GM18499 (cell line): ENCODE results near the gene ADAM33.

Experiments
- ATAC-seq: cut with Tn5 transposase; IDR thresholded peaks from one replicate; pipeline ENCODE4 v1.9.1; 2021; ENCODE audit warnings: moderate number of reproducible peaks; ENCODE audit not compliant: insufficient read depth, unreplicated experiment

The ADAM33 gene

DNA sequence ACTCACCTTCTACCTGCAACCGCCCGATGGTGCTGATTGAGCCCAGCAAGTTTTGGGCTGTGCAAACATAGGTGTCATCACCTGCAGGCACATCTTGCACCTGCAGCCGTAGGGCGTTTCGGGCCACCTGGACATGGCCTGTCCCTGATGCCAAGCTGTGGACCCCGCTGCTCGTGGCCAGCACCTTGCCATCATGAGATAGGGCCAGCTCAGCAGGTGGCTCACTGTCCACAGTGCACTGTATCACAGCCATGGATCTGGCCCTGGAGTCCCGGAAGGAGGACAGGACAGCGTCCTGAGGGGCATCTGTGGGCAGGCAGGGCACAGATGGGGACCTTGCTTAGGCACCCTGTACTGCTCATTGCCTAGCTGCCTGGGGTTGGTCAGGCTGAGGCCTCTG, 10.1 kb upstream of the ADAM33 start:
- no peak for ATAC-seq

- ATAC-seq: no peak
Measured at GRCh38 chr20:3691306-3691705, 9.5 kb upstream of the ADAM33 start.

DNA sequence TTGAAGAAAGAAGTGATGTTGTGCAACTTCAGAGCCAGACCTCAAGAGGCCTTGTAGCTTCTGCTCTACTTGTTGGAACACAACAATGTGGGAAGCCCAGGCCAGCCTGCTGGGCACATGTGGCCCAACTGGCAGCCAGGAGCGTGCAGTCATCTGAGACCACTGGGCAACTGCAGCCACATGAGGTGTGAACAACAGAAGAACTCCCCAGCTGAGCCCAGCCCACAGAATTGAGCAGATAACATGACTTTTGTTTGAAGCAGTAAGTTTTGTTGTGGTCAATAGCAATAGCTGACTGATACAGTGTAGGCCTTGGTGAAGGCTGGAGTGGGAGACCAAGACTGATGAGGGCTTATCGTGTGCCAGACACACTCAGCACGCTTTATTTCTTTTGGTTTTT, 8.6 kb upstream of the ADAM33 start:
- no peak for ATAC-seq

- ATAC-seq: no peak
Measured at GRCh38 chr20:3689978-3690377, 8.2 kb upstream of the ADAM33 start.

- no peak for ATAC-seq
Measured at GRCh38 chr20:3687655-3688054, 5.8 kb upstream of the ADAM33 start.

DNA sequence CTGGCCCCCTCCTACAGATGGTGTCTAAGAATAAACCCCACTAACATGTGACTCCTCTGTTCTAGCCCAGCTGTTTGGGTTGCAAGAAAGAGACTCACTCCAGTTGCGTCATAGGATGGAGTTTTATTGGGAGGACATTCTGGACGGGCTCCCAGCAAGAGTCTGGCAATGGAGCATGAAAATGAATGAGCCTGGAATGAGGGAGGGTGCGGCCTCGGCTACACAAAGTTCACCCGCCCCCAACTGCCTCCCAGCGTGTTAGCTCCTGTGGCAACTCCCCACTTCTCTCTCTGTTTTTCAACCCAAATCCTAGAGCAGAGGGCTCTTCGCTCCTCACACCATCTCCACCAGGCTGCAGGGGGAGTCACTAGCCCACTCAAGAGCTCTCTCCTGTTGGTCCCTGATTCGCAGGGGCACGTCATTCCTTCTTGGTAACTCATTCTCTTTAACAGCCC, 5.1 kb upstream of the ADAM33 start:
- no peak for ATAC-seq

- no peak for ATAC-seq
Measured at GRCh38 chr20:3686421-3686820, 4.6 kb upstream of the ADAM33 start.

- ATAC-seq: no peak
Measured at GRCh38 chr20:3685341-3685740, 3.5 kb upstream of the ADAM33 start.

DNA sequence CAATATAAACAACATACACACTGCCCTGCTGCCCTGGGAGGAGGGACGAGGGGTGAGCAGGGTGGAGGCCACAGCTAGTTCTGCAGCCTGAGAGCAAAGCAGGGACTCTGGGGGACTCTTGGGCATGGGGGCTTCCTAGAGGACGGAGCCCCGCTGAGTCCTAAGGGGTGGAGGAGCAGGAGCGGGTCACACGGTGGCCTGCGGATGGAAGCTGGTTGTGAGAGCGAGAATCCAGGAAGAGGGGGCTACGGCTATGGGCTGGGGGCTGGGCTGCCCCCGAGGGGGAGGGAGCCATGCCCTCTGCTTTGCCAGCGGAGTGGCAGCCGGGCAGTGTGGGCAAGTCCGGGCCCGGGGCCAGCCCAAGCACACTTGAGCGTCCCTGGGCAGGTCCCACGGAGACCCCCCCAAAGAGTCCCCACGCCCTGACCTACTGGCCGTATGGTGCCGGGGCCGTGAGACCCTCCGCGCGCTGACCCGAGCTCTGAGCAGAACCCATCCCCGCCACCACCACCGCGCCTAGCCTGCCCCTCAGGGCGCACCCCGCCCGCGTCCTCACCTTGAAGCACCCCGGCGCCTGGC, 369 bp downstream of the ADAM33 start:
- ATAC-seq: no peak

GRCh38 chr20:3680701-3681351, 984 bp downstream of the ADAM33 start:
- no peak for ATAC-seq

DNA sequence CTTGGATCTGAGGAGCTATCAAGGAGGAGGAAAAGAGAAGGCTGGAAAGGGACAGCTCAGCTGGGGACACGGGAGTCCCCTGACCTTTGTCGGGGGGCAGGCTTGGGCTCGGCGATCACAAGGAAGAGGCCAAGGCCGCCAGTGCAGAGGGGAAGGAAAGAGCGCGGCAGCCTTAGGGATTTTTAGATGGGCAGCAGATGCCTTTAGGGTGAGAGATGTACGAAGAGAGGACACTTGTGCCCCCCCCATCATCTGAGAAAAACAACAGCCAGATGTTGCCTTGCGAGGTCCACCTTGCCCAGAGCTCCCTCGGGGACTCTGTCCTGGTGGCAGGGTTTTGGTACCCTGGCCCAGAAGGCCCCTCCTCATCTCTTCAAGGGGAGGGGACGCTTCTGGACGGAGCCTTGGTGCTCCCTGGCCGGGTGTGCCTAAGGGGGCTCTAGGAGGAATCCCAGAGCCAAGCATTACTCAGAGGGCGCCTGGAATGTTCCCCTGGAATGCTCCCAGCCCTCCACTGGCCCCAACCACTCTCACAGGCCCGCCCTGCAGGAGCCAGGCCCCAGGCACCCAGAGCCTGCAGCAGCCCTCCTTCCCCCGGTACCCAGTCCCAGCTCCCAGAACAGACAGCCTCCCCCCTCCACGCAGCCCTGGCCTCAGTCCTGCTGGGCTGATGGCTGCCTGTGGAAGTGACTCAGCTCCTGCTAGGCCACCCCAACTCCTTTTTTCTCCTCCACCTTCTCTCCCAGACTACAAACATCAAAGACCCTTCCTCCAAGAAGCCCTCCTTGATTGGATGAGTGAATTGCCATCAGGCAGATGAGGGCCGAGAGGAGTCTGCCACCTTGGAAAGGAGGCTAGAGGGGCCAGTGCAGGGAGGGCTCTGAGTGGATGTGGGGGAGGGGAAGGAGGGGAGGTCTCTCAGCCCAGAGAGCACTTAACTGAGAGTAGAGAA, 1.8 kb downstream of the ADAM33 start:
- ATAC-seq: no peak

GRCh38 chr20:3678856-3679720, 2.7 kb downstream of the ADAM33 start:
- no peak for ATAC-seq

DNA sequence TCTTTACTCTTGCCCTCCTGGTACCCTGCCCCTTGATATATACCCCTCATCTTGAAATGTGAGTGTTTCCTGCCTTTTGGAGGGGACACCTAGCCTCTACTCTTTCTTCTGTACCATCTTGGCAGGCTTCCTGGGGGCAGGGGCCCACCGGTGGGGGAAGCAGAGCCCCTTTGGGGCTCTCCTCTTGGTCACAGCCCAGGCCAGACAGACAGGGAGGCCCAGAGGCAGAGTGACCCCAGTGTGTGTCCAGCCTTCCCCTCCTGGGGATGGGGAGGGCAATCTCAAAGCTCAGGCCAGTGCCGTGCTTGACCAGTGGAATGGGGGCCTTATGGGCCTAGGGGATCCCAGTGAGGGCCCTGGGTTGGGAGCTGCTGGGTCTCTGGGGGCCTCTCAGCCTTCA, 3.6 kb downstream of the ADAM33 start:
- ATAC-seq: no peak

DNA sequence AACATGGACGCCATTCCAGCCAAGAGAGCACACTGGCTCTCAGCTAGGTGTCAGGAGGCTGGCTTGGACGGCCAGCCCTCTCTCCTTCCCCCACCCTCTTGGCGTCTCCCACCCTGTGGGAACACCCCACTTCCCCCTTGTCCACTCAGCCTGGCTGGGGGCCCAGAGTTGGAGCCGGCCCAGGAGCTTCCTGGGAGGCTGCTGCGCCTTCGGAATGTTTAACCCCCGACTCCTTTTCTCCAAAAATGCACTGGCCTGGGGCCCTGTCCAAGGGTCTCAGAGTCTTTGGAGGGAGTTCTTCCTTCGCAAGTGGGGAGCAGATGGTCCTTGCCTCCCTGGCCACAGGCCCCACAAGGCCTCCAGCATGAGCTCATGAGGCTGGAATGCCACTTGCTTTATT, 4.1 kb downstream of the ADAM33 start:
- ATAC-seq: no peak

DNA sequence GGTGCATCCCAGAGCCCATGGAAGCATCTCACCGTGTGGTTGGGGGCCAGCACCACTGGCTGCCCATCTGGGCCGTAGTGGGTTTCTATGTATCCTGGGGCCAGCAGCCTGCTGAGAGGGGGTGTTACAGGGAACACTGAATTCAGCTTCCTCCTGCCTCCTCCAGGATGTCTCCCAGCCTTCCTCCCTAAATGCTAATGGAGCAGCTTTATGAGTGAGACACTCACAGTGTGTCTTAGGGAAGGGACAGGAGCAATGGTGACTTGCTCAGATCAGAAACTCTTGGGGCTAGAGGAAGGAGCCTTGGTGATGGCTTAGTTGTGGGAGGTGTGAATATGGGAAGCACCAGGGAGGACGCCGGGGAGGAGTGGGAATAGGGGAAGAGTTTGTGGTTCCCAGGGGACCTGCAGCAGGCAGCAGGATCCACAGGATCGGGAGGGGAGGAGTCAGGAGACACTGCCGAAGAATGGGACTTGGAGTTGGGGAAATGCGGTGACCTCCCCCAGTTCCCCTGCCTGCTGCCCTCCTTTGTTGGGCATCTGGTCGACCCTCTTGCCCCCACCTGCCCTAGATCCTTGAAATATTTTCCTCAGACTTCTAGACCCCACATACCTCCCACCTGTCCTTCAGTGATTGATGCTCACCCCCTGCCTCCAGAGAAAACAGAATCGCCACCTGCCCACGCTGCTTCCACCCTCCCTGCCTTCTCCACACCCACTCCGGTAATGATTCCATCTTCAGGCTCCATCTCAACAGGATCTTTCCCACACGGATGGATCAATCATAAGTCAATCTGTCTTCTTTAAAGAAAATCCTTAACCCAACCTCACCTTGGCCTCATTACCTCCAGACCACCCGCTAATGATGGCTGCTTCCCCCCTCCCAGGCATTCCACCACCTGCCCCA, 6.6 kb downstream of the ADAM33 start:
- ATAC-seq: no peak

GRCh38 chr20:3674447-3674846, 7.4 kb downstream of the ADAM33 start:
- no peak for ATAC-seq

DNA sequence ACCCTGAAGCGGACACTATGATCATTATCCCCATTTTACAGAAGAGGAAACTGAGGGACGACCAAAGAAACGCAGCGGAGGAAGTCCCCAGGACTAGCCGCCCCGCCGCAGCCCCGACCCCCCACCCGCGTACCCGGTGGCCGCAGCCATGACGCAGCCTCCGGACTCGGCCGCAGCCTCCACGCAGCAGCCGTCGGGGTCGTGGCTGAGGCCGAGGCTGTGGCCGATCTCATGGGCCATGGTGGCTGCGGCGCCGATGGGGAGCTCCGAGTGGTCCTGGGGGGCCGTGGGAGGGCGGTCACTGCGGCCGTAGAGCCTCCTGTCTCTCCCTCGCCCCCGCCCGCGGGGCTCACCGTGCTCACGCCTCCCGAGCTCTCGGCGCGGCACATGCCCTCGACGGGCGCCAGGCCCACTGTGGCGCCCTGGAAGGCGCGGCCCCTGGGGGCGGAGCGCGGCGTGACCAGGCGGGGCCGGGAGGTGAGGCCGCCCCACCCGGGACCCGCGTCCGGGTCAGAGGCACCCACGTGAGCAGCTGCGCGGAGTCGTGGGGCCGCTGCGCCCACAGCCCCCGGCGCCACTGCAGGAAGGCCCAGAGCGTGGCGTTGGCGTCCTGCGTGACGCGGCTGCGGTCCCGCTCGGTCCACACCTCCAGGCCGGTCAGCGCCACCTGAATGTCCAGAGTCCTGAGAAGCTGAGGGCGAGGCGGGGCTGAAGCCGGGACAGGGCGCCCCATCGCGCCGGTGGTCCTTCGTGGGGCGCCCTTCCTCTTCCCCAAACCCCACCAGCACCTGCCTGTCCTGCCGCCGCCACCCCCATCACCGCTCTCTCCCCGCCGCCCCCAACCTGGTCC, 8.4 kb downstream of the ADAM33 start:
- ATAC-seq: no peak

- ATAC-seq: no peak
Measured at GRCh38 chr20:3672547-3673171, 9.2 kb downstream of the ADAM33 start.
